GM12878 (cell line): ENCODE data around the gene KIF21A. TPM values are rescaled to one million over a fixed set of nuclear protein-coding genes. Genes with fewer than 3 reads are reported as not detected.

Experiments used
- ATAC-seq: fragments of 200-7000 bp; cut with Tn5 transposase; 3 replicates; pipeline ENCODE4 v1.9.1; 2020; ENCODE audit warnings: mild to moderate bottlenecking, moderate library complexity
- BruUV-seq: library from RNA; stranded (reverse); fragments of 400-500 nt; replicated peaks from 2 replicates; lab custom pipeline; 2021; lab: Mats Ljungman, UMichigan
- CTCF ChIA-PET: fragments of 300-600 bp; sonication (Branson Sonifier 250); formaldehyde crosslinking; extraction: SDS; loops from one replicate; lab custom pipeline; 2021; ENCODE audit warnings: inconsistent platforms; lab: Yijun Ruan, JAX
- POLR2A ChIA-PET: fragments of 350-600 bp; formaldehyde crosslinking; extraction: SDS; loops from one replicate; lab custom pipeline; 2021; ENCODE audit warnings: inconsistent platforms; lab: Charles Lee
- RAD21 ChIA-PET: fragments of 300-600 bp; sonication (Branson Sonifier 250); formaldehyde crosslinking; loops from one replicate; lab custom pipeline; 2023; ENCODE audit warnings: antibody characterized with exemption; ENCODE audit not compliant: unreplicated experiment; lab: Charles Lee
- SMC1A ChIA-PET: fragments of 300-600 bp; sonication (Branson Sonifier 250); formaldehyde crosslinking; loops from one replicate; lab custom pipeline; 2023; ENCODE audit not compliant: unreplicated experiment, uncharacterized antibody; lab: Charles Lee
- DNase-seq: peaks from one replicate; pipeline ENCODE4 v3.0.0-alpha.2; 2011; ENCODE audit warnings: low read depth, low spot score
- FAIRE-seq: peaks from 3 replicates; lab custom pipeline; 2011; peaks lifted over from hg19 to GRCh38; lab: Jason Lieb, UNC
- H2AFZ ChIP-seq: 2 replicates; pipeline ENCODE4 v1.6.0; 2011; ENCODE audit warnings: low read depth, low read length, control low read depth; ENCODE audit not compliant: control insufficient read depth
- H3K27ac ChIP-seq: 2 replicates; pipeline ENCODE4 v1.5.1; 2011; ENCODE audit warnings: control low read depth; ENCODE audit not compliant: control insufficient read depth, insufficient read depth
- H3K27me3 ChIP-seq, 2 experiments: replicated peaks in 1 of 2; 2 replicates each; pipeline versions ENCODE4 v1.6.0 to v1.6.1; 2011; ENCODE audit warnings: low read length in 1 of 2; ENCODE audit not compliant: control insufficient read depth in 2 of 2, insufficient read depth in 2 of 2
- H3K36me3 ChIP-seq, 2 experiments: 2 replicates each; pipeline ENCODE4 v1.5.1; 2011; ENCODE audit warnings: low read length in 1 of 2; ENCODE audit not compliant: control insufficient read depth in 2 of 2, insufficient read depth in 2 of 2
- H3K4me1 ChIP-seq: 2 replicates; pipeline ENCODE4 v1.6.1; 2011; ENCODE audit warnings: mild to moderate bottlenecking, low read length, moderate library complexity, mixed read lengths; ENCODE audit not compliant: control insufficient read depth, insufficient read depth
- H3K4me2 ChIP-seq: 2 replicates; pipeline ENCODE4 v1.6.0; 2011; ENCODE audit warnings: control low read depth; ENCODE audit not compliant: control insufficient read depth, insufficient read depth
- H3K4me3 ChIP-seq: fragments of 200-600 bp; sonication (generic); 2 replicates; pipeline ENCODE4 v1.5.1; 2016
- H3K79me2 ChIP-seq: 2 replicates; pipeline ENCODE4 v1.6.0; 2011; ENCODE audit warnings: low read length; ENCODE audit not compliant: control insufficient read depth, insufficient read depth
- H3K9ac ChIP-seq: 2 replicates; pipeline ENCODE4 v1.8.0; 2011; ENCODE audit warnings: low read length, control low read depth, mixed read lengths; ENCODE audit not compliant: control insufficient read depth, insufficient read depth
- H3K9me3 ChIP-seq: replicated peaks from 3 replicates; pipeline ENCODE4 v1.5.1; 2011; ENCODE audit warnings: mild to moderate bottlenecking, low read length; ENCODE audit not compliant: control insufficient read depth, insufficient read depth
- H4K20me1 ChIP-seq: 2 replicates; pipeline ENCODE4 v1.6.0; 2011; ENCODE audit not compliant: control insufficient read depth, insufficient read depth
- BMI1 ChIP-seq: fragments of 450-650 bp; IDR thresholded peaks from 2 replicates; pipeline ENCODE4 v1.6.1; 2016; ENCODE audit warnings: mild to moderate bottlenecking, moderate library complexity, borderline replicate concordance
- CBFB ChIP-seq: IDR thresholded peaks from 2 replicates; pipeline ENCODE4 v1.6.1; 2016; ENCODE audit warnings: antibody characterized with exemption, low read depth
- CBX3 ChIP-seq: fragments of 200-600 bp; sonication (generic); IDR thresholded peaks from 2 replicates; pipeline ENCODE4 v1.6.1; 2016; ENCODE audit warnings: low read depth, borderline replicate concordance
- CEBPB ChIP-seq, 2 experiments: fragments of 150-350 bp in 1 of 2; IDR thresholded peaks; 2 replicates each; pipeline ENCODE4 v1.6.1; 2012 to 2014; ENCODE audit warnings: low read depth in 2 of 2, low read length in 2 of 2, borderline replicate concordance in 1 of 2, inconsistent platforms in 1 of 2
- EP300 ChIP-seq, 2 experiments: fragments of 150-350 bp in 1 of 2; IDR thresholded peaks; 2 replicates each; pipeline ENCODE4 v1.6.1; 2011 to 2012; ENCODE audit warnings: low read depth in 2 of 2, low read length in 2 of 2, borderline replicate concordance in 1 of 2, improper control_type of control experiment in 1 of 2, inconsistent platforms in 1 of 2; ENCODE audit not compliant: control insufficient read depth in 1 of 2
- FOXK2 ChIP-seq: fragments of 450-650 bp; IDR thresholded peaks from 2 replicates; pipeline ENCODE4 v1.6.1; 2017; ENCODE audit warnings: mild to moderate bottlenecking, moderate library complexity
- HDAC6 ChIP-seq: fragments of 200-600 bp; sonication (generic); IDR thresholded peaks from one replicate; pipeline ENCODE4 v1.8.0; 2017; ENCODE audit warnings: antibody characterized with exemption; ENCODE audit not compliant: unreplicated experiment
- PAX5 ChIP-seq: IDR thresholded peaks from 2 replicates; pipeline ENCODE4 v1.6.1; 2011; ENCODE audit warnings: low read depth, low read length, borderline replicate concordance
- RAD51 ChIP-seq: fragments of 450-650 bp; IDR thresholded peaks from 2 replicates; pipeline ENCODE4 v1.6.1; 2016; ENCODE audit warnings: moderate library complexity, mild to moderate bottlenecking, inconsistent platforms
- RFX5 ChIP-seq: IDR thresholded peaks from 2 replicates; pipeline ENCODE4 v1.6.1; 2011; ENCODE audit warnings: low read depth, low read length, improper control_type of control experiment
- SIN3A ChIP-seq: IDR thresholded peaks from 2 replicates; pipeline ENCODE4 v1.6.1; 2012; ENCODE audit warnings: low read depth, low read length, improper control_type of control experiment
- SRF ChIP-seq, 2 experiments: IDR thresholded peaks; 2 replicates each; pipeline ENCODE4 v1.6.1; 2011; ENCODE audit warnings: low read depth in 2 of 2, low read length in 2 of 2, mild to moderate bottlenecking in 1 of 2, moderate library complexity in 1 of 2
- SUPT20H ChIP-seq: IDR thresholded peaks from 2 replicates; pipeline ENCODE4 v1.6.1; 2011; ENCODE audit warnings: low read depth, mild to moderate bottlenecking, low read length, moderate library complexity, borderline replicate concordance; ENCODE audit not compliant: control insufficient read depth
- TBL1XR1 ChIP-seq: IDR thresholded peaks from 2 replicates; pipeline ENCODE4 v1.6.1; 2012; ENCODE audit warnings: low read depth, low read length, improper control_type of control experiment
- ZNF217 ChIP-seq: fragments of 450-650 bp; IDR thresholded peaks from 2 replicates; pipeline ENCODE4 v1.6.1; 2017; ENCODE audit warnings: antibody characterized with exemption, mild to moderate bottlenecking
- ZNF622 ChIP-seq: fragments of 450-650 bp; IDR thresholded peaks from 2 replicates; pipeline ENCODE4 v1.6.1; 2017; ENCODE audit warnings: mild to moderate bottlenecking, inconsistent platforms
- ZZZ3 ChIP-seq: IDR thresholded peaks from 2 replicates; pipeline ENCODE4 v1.6.1; 2011; ENCODE audit warnings: low read depth; ENCODE audit not compliant: control insufficient read depth, insufficient read length
- WGBS: methylation state at CpG from one replicate; pipeline ENCODE4 v1.1.6; 2016; ENCODE audit warnings: low lambda C conversion rate; ENCODE audit not compliant: insufficient replicate concordance, insufficient coverage; ENCODE audit errors: missing lambda C conversion rate; 5-methylcytosine and 5-hydroxymethylcytosine counted together
- in situ Hi-C: fragments of 300-500 bp; cut with MboI; formaldehyde crosslinking; loops from 9 replicates; pipeline ENCODE4 v1.14.3; 2018; ENCODE audit warnings: mixed read lengths
- intact Hi-C: fragments of 100-400 bp; cut with micrococcal nuclease; formaldehyde crosslinking; loops from one replicate; pipeline ENCODE4 v1.14.2; 2022; ENCODE audit not compliant: unreplicated experiment
- polyA plus RNA-seq, 11 experiments: library from polyadenylated mRNA; depleted of rRNA in 4 of 11; unstranded in 6 of 11; stranded (reverse) in 5 of 11; fragments of >200 nt; fragmentation: Nextera tagmentation in 4 of 11; fragmentation: Illumina TruSeq in 1 of 11; extraction: Ambion mirVana in 4 of 11; extraction: Trizol in 1 of 11; gene quantifications; 1 replicate in 1 of 11; 2 replicates in 10 of 11; pipeline versions ENCODE4 v1.2.1 to v1.2.3, GENCODE V29; 2011 to 2016; ENCODE audit warnings: inconsistent platforms in 2 of 11, missing spikeins in 2 of 11, low read depth in 1 of 11
- total RNA-seq, 4 experiments: library from RNA; depleted of rRNA in 3 of 4; stranded (reverse); fragments of >200 nt in 3 of 4; fragmentation: Illumina TruSeq in 1 of 4; extraction: Trizol in 1 of 4; gene quantifications; 2 replicates each; pipeline versions ENCODE4 v1.2.1 to v1.2.3, GENCODE V29; 2013 to 2021
- TF ChIP-seq, protein P1 (sequence below): fragments of 150-350 bp; IDR thresholded peaks from 2 replicates; pipeline ENCODE4 v1.6.1; 2014; ENCODE audit warnings: mild to moderate bottlenecking, low read depth, low read length

KIF21A gene
- total and polyA plus RNA-seq, 10 of the 15 experiments (the other 5 are each of a cell fraction or from before 2014, with no cell fraction given) = 21.3 to 42.1 (median 24.5) TPM

DNA sequence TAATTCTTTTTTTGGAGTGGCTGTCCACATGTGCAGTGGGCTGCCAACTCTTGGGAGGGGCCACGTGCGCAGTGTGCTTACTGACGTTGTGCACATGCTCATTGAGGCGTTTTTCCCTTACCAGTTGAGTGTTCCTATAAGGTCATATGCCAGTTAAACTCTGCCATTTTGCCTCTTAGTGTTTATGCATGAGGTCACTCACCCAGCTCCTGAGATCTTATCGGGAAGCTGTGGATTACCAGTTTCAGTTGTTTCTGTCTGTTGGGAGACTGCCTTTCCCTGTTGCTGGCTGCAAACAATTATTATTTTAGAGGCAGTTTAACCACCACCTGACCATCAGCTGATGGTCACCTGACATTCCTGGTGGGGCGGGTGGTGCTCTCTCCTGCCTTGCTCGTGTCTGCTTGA lies 16.1 kb upstream of the KIF21A start:
- ChIA-PET SMC1A (no interaction called here), CTCF (no interaction called here), POLR2A (no interaction called here), RAD21 (no interaction called here)
- Histone ChIP-seq H3K27ac (no peak overlapping the region), H4K20me1 (no peaks in the 10 kb centered on the region), H3K27me3 (no peaks in the 10 kb centered on the region), H2AFZ (no peak overlapping the region), H3K9ac (no peak overlapping the region), H3K4me2 (no peak overlapping the region), H3K36me3 (no peaks in the 10 kb centered on the region), H3K4me1 (no peaks in the 10 kb centered on the region), H3K4me3 (no peak overlapping the region), H3K79me2 (no peaks in the 10 kb centered on the region), H3K9me3 (no peaks in the 10 kb centered on the region)
- in situ Hi-C loops (no loop called here), intact Hi-C loops (no loop called here)
- FAIRE-seq (no peak), DNase-seq (no peak), ATAC-seq (no peak)
- whole genome bisulfite sequencing = 65% methylated on average over 7 of the region's 7 CpGs
- BruUV-seq = no TSS peak
- TF ChIP-seq PAX5 (no peak), ZNF622 (no peak), RAD51 (peak; percentile 16; the same call in 1 of the 2 replicates)
- TF ChIP-seq, protein P1, sequence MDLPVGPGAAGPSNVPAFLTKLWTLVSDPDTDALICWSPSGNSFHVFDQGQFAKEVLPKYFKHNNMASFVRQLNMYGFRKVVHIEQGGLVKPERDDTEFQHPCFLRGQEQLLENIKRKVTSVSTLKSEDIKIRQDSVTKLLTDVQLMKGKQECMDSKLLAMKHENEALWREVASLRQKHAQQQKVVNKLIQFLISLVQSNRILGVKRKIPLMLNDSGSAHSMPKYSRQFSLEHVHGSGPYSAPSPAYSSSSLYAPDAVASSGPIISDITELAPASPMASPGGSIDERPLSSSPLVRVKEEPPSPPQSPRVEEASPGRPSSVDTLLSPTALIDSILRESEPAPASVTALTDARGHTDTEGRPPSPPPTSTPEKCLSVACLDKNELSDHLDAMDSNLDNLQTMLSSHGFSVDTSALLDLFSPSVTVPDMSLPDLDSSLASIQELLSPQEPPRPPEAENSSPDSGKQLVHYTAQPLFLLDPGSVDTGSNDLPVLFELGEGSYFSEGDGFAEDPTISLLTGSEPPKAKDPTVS = no peak

DNA sequence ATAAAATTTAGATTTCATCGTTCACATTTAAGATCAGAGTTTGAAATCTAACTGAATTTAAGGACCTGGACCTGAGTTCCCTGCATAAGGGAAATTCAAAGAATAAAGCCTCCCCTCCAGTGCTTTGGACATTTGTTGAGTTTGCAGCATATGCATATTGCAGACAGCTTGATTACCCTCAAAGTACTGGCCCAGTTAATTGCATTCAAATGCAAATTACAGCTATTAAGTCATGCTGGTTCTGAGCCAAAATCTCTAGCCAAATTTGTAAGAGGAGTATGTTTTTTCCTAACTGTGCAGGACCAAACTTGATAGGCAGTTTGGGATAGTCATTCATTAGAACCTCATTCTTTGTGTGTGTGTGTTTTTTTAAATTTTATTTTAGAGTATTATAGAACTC lies 9.1 kb upstream of the KIF21A start:
- Histone ChIP-seq H3K9ac (no peak overlapping the region), H3K4me3 (no peak overlapping the region), H3K4me2 (no peak overlapping the region), H3K36me3 (no peaks in the 10 kb centered on the region), H3K9me3 (no peaks in the 10 kb centered on the region), H2AFZ (no peak overlapping the region), H3K27me3 (no peaks in the 10 kb centered on the region), H3K27ac (no peak overlapping the region), H3K4me1 (no peaks in the 10 kb centered on the region), H4K20me1 (no peaks in the 10 kb centered on the region), H3K79me2 (no peaks in the 10 kb centered on the region)
- WGBS = 0% methylated on average over 1 of the region's 1 CpG
- RAD21 ChIA-PET = no interaction called here
- POLR2A ChIA-PET = no interaction called here
- SMC1A ChIA-PET = interaction anchor here (0.7 kb wide), 1 partner anchor 71 kb away, joined by 3 read pairs; no protein-coding TSS in a partner anchor
- FAIRE-seq = no peak
- intact Hi-C loops = no loop called here
- CTCF ChIA-PET = no interaction called here
- no TSS peak for BruUV-seq
- in situ Hi-C loops = no loop called here
- no peak for ATAC-seq
- DNase-seq = no peak
- no peak for TF ChIP-seq RFX5
- TF ChIP-seq ZNF217 = no peak
- TF ChIP-seq SIN3A = no peak
- no peak for TF ChIP-seq CEBPB (IDR thresholded peaks at IDR 0.05; ENCODE audit: borderline replicate concordance in 1 of 2, low read depth in 2 of 2, low read length in 2 of 2)
- no peak for TF ChIP-seq CBFB
- TF ChIP-seq HDAC6 = no peak
- no peak for TF ChIP-seq SRF (IDR thresholded peaks at IDR 0.05; ENCODE audit: low read depth in 2 of 2, low read length in 2 of 2)
- TF ChIP-seq ZZZ3 = no peak
- TF ChIP-seq CBX3 = no peak
- no peak for TF ChIP-seq SUPT20H
- no peak for TF ChIP-seq BMI1
- TF ChIP-seq TBL1XR1 = no peak
- TF ChIP-seq EP300 (IDR thresholded peaks at IDR 0.05; ENCODE audit: borderline replicate concordance in 1 of 2, control insufficient read depth in 1 of 2, low read depth in 2 of 2, low read length in 2 of 2) = no peak
- no peak for TF ChIP-seq FOXK2
- TF ChIP-seq RAD51 = no peak
